GM21528 (cell line): ENCODE measurements around the gene BTK.
A peak's percentile ranks its signal among the peaks of the same experiment; 100 is the strongest.

Experiments used
- ATAC-seq: cut with Tn5 transposase; IDR thresholded peaks from one replicate; pipeline ENCODE4 v1.9.1; 2021; ENCODE audit warnings: mild to moderate bottlenecking, moderate library complexity; ENCODE audit not compliant: unreplicated experiment, low FRiP score

BTK gene

GRCh38 chrX:101394372-101394771 is 8.4 kb upstream of the BTK start:
- no peak for ATAC-seq

DNA sequence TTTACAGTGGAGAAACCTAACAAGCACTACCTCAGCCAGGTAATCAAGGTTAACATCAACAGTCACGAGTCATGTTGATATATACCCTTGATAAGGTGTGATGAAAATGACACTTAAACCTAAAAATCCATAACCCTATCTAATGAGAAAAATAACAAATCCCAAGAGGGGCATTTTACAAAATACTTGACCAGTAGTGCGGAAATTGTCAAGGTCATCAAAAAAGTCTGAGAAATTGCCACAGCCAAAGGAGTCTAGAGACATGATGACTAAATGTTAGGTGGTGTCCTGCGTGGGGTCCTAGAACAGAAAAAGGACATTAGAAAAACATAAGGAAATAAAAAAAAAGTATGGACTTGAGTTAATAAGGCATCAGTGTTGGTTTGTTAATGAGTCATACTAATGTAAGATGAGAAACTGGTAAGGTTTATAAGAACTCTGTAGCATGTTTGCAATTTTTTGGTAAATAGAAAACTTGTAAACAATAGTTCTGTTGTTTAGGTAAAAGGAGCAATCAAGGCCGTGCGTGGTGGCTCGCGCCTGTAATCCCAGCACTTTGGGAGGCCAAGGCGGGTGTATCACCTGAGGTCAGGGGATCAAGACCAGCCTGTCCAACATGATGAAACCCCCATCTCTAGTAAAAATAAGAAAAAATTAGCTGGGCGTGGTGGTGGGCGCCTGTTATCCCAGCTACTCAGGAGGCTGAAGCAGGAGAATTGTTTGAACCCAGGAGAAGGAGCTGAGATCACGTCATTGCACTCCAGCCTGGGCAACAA is 7.7 kb upstream of the BTK start:
- ATAC-seq = no peak

GRCh38 chrX:101391831-101392230 is 5.8 kb upstream of the BTK start:
- ATAC-seq = no peak

DNA sequence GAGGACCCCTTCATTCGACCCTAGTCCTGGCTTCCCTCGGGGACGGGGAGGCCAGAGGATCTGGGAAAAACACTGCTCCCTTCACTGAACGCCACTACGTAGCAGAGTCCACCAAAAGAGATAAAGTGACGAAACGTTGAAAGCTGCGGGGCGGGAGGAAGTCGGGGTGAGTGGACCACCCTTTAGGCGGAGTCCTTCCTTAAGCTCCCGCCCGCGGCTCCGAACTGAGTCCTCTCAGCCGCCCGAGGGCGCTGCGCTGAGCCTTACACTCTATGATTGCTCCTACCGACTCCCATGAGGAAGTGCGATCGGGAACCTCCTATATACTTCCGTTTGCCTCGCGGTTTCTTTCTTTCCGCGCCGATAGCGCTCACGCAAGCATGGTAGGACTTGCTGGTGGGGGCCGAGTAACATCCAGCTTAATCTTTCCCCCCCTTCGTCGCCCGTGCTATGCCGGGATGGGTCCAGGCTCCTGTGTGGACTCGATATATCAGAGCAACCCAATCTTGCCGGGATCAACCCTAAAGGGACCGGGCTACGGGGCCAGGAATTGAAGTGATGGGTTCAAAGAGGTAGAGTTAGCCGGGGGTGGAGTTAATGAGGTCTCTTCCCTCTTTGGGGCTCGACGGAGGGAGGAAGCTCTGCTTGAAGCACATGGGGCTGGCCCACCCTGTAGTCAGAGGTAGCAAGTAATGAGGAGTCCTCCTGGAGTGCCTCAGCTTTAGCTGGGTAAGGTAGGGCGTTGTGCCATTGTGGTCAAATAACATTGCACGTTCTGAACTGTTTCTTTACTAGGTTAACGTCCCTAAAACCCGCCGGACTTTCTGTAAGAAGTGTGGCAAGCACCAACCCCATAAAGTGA is 4.9 kb upstream of the BTK start, which contains the start of gene RPL36A:
Gene RPL36A (plus strand): TSS at position 348 of the 862 bp plus-strand sequence. CDS start 33 bp downstream, at position 381.
- peak; percentile 78 for ATAC-seq

- ATAC-seq = no peak
These were observed 2.6 kb upstream of the BTK start for GRCh38 chrX:101388604-101389003.

DNA sequence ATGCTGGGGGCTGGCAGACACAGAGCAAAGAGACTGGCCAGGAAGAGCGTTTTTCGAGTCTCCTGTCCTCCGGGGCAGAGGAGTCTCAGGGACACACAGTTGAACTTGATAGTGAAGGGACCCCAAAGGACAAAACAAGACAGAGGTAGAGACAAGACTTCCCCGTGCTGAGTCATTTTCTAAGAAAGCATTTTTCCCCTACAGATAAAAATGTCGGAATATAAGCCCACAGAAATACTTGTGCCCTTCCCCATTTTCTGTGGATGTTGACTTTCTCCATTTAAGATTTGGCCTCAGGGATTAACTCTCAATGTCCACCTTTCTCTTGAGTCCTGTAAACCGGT is 523 bp upstream of the BTK start:
- no peak for ATAC-seq

GRCh38 chrX:101385026-101385684 is 836 bp downstream of the BTK start:
- peak; percentile 14 for ATAC-seq

DNA sequence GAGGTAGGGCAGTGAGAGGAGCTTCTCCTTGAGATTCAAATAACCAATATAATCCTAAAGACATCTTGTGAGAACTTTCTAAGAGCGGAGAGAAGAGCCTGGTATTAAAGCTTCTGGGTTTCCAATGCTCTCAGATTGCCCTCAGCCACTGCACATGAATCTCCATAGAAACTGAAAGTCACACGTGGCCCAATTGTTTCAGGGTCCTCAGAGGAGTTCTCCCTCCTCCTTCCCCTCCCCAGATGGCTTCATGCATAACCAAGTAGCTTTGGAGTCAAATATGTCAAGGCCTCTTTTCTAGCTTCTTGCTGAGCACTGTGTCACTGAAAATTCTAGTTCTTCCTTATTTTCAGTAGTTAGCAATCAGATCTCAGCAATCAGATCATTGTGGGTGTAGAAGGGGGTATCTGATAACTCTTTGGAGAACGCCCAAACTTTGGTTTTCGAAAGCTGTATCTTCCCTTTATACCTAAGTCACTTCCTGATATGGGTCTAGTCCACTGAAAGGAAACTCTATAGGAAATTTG is 2.2 kb downstream of the BTK start:
- ATAC-seq = peak; percentile 69

GRCh38 chrX:101377547-101377946 is 8.4 kb downstream of the BTK start:
- ATAC-seq = no peak

DNA sequence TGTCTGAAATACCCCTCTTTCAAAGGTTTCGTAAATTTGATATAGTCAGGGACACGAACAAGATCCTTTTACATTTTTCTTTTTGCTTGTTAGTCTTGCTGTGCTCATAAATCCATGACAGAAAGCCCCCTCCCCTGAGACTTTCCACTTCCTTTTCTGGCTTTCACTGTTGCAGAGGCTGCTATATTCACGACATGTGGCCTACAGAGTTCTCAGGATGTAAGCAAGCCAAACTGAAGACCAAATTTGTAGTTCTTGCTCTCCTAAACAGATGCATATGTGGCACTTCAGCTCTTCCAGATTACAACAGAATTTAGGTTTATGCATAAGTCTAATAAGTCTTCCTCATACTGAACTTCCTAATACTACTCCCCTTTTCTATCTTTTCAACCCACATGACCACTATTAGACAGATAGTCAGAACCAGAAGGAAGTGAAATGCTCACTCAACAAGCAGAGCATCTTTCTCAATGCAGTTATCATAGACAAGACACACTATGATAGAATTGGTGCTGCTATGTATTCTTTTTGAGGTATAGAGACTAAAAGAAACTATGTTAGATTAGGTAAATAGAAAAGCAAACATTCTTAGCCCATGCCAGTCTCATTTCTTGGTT is 15.0 kb downstream of the BTK start:
- ATAC-seq = peak; percentile 63

GRCh38 chrX:101369687-101370086 is 16.3 kb downstream of the BTK start:
- ATAC-seq = no peak

GRCh38 chrX:101368800-101369199 is 17.2 kb downstream of the BTK start:
- ATAC-seq = no peak

- no peak for ATAC-seq
These were observed 20.6 kb downstream of the BTK start for GRCh38 chrX:101365301-101365795.

- ATAC-seq = no peak
These were observed 23.2 kb downstream of the BTK start for GRCh38 chrX:101362757-101363156.

- ATAC-seq = no peak
These were observed 23.9 kb downstream of the BTK start for GRCh38 chrX:101362116-101362515.

DNA sequence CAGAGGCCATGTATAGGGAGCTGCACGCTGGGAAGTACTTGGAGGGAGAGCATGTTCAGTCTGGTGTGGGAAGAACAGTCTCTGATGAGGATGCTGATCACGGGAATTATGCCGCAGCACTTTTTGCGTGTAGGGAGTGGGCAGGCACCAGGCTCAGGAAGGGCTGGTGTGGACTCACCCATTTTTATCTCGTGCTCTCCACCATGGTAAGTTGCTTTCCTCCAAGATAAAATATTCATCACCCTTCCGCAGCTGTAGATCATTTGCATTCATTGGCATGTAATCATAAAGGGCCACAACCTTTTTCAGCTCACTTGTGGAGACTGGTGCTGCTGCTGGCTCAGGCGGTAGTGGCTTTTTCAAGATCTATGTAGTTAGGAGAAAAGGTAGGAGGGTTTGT is 25.6 kb downstream of the BTK start:
- no peak for ATAC-seq

DNA sequence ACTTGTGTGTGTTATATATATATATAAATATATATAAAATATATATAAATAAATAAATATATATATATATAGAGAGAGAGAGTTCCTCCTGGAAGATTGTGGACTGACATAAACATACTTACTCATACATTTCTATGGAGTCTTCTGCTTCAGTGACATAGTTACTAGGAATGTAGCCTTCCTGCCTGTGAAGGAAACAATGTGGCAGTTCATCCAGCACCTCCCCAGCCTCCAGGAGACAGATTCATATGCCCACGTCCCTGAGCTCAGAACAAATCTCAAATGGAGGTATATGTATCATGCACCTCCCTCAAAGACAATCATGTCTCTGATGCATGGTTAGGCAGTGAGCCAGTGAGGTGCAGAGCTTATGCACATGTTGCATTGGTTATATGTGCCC is 26.0 kb downstream of the BTK start:
- no peak for ATAC-seq

DNA sequence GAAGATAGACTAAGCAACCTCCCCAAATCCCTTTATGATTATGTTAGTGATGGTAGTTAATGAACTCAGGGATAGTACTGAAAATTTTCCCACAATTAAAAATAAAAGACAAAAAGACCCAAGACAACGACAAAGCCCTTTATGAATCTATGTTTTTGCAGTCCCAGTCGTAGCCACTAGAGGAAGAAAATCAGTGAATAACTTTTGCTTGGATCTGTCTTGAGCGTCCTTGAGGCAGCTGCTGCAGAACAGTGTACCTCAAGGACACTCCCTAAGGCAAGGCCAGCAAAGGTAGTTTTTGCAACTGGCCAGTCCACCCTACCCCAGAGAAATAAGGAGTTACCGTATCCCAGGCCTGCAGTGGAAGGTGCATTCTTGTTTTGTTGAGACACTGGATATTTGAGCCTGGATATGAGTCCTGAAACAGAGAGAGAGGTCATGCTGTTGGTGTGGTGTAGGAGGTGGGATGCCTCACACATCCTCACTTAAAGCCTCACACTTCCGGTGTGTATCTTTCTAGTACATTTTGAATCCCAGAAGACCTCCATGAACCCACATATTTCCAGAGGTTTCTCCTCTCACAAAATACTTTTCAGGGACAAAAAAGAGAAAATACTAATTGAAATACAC is 28.7 kb downstream of the BTK start:
- no peak for ATAC-seq

DNA sequence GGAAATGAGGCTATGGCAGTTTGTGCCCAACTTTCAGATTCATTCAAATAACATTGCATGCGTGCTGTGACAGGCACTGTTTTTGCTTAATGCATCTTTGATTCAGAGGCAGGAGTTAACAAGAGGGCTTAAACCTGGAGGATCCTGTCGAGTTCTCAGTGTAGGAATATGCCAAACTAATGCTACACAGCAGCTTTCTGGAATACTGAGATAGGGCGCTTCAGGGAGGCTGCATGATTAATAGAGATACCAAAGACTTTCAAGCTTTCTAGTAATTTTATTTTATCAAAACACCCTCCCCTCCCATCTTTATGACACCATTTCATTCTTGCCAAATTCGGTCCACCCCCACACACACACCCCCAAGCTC is 36.8 kb downstream of the BTK start:
- no peak for ATAC-seq
